NCI-H128 (cell line): ENCODE results near the gene ZNF652.
"Not testable (repeated sequence)": the region's sequence is repeated elsewhere in the genome, so short reads cannot be mapped to it uniquely, and the experiment has no call there.

ENCODE experiments used
- DNase-seq: peaks from one replicate; lab custom pipeline; 2025; ENCODE audit not compliant: unreplicated experiment; lab: John Stamatoyannopoulos, UW

ZNF652 gene

GRCh38 chr17:49361902-49362722, at the start of gene ZNF652:
TSS of gene ZNF652 (minus strand) at chr17:49362250. CDS start at chr17:49317725, 44,525 bp downstream.
- peak; percentile 91 for DNase-seq

GRCh38 chr17:49409066-49409465, 47.0 kb upstream of the ZNF652 start:
- no peak for DNase-seq

GRCh38 chr17:49407981-49408501, 46.0 kb upstream of the ZNF652 start:
- peak; percentile 28 for DNase-seq

GRCh38 chr17:49407086-49407485, 45.0 kb upstream of the ZNF652 start:
- no peak for DNase-seq

GRCh38 chr17:49406421-49407061, 44.5 kb upstream of the ZNF652 start:
- no peak for DNase-seq

GRCh38 chr17:49404906-49405305, 42.9 kb upstream of the ZNF652 start:
- DNase-seq: no peak

- no peak for DNase-seq
Measured at GRCh38 chr17:49404361-49404760, 42.3 kb upstream of the ZNF652 start.

- DNase-seq: no peak
Measured at GRCh38 chr17:49403514-49404289, 41.7 kb upstream of the ZNF652 start.

GRCh38 chr17:49402706-49403105, 40.7 kb upstream of the ZNF652 start:
- DNase-seq: no peak

- DNase-seq: no peak
Measured at GRCh38 chr17:49401971-49402611, 40.0 kb upstream of the ZNF652 start.

GRCh38 chr17:49399995-49400394, 37.9 kb upstream of the ZNF652 start:
- DNase-seq: no peak

GRCh38 chr17:49397586-49397985, 35.5 kb upstream of the ZNF652 start:
- DNase-seq: no peak

GRCh38 chr17:49393491-49394255, 31.6 kb upstream of the ZNF652 start:
- no peak for DNase-seq

- no peak for DNase-seq
Measured at GRCh38 chr17:49390548-49391324, 28.7 kb upstream of the ZNF652 start.

- not testable (repeated sequence) for DNase-seq
Measured at GRCh38 chr17:49389514-49390347, 27.7 kb upstream of the ZNF652 start.

GRCh38 chr17:49388692-49389513, 26.9 kb upstream of the ZNF652 start:
- DNase-seq: no peak

- DNase-seq: no peak
Measured at GRCh38 chr17:49388290-49388640, 26.2 kb upstream of the ZNF652 start.
